ENCODE results near the gene DNASE2.

GRCh38 chr19:12899891-12900518 is 18.8 kb upstream of the DNASE2 start:
- TF ChIP-seq CTCF (IDR thresholded peaks at IDR 0.05) (no peak), POLR2A (IDR thresholded peaks at IDR 0.05) (no peak)

Data from heart left ventricle (tissue), 13 donors.